ENCODE measurements around the gene TP63. TPM values are rescaled to one million over a fixed set of nuclear protein-coding genes. Genes with fewer than 3 reads are reported as not detected.

TP63 gene
- total and polyA plus RNA-seq, 2 donors (not counting 3 experiments of a cell fraction or from before 2014, with no cell fraction given), result not detected

GRCh38 chr3:189646853-189647542 is 15.8 kb downstream of the TP63 start:
- intact Hi-C loops (cut with micrococcal nuclease) (no loop called here), dilution Hi-C loops (cut with MboI; ENCODE audit: extremely low pct_ligation_motif_present, low sequenced_read_pairs) (no loop called here)
- Histone ChIP-seq H3K4me1 (ENCODE audit: control insufficient read depth, extremely low read depth, insufficient read depth, low read length) (no peaks in the 10 kb centered on the region), H3K9me1 (replicated peaks; ENCODE audit: control insufficient read depth, extremely low read depth, insufficient read depth, low read length) (no peaks in the 10 kb centered on the region), H3K27me3 (ENCODE audit: control insufficient read depth in 2 of 2, insufficient read depth in 2 of 2, low read length in 2 of 2) (no peaks in the 10 kb centered on the region), H3K36me3 (ENCODE audit: control insufficient read depth in 2 of 2, extremely low read depth in 1 of 2, insufficient read depth in 2 of 2, low read length in 2 of 2) (no peaks in the 10 kb centered on the region), H3K4me2 (ENCODE audit: insufficient read depth, low read length) (no peak overlapping the region), H2AFZ (ENCODE audit: low read depth, low read length) (no peak overlapping the region), H3K79me2 (ENCODE audit: control insufficient read depth, insufficient read depth, low read length) (no peaks in the 10 kb centered on the region), H4K20me1 (replicated peaks; ENCODE audit: control insufficient read depth, extremely low read depth, insufficient read depth, low read length) (no peaks in the 10 kb centered on the region), H3K9me3 (replicated peaks; ENCODE audit: control insufficient read depth, insufficient read depth, low read length) (no peaks in the 10 kb centered on the region), H3K4me3 (replicated peaks in 1 of 3; ENCODE audit: insufficient read depth in 1 of 3, low read depth in 1 of 3, low read length in 3 of 3) (no peak overlapping the region), H3K9ac (replicated peaks; ENCODE audit: extremely low read depth, insufficient read depth, low read length) (no peak overlapping the region), H3K27ac (ENCODE audit: insufficient read depth, low read depth, low read length) (no peak overlapping the region)
- DNase-seq (ENCODE audit: low read depth, low spot score) (no peak), FAIRE-seq (no peak)
- POLR2A ChIA-PET, result no interaction called here
- CTCF ChIA-PET, result interaction anchor here (1.7 kb wide), 1 partner anchor 302 kb away, joined by 11 read pairs; no protein-coding TSS in a partner anchor
- BruUV-seq (replicated peaks), result no TSS peak
- no peak for TF ChIP-seq FOS (IDR thresholded peaks at IDR 0.05; ENCODE audit: borderline replicate concordance, insufficient read depth, low read length)
- no peak for TF ChIP-seq POLR2AphosphoS5 (IDR thresholded peaks at IDR 0.05; ENCODE audit: insufficient read depth, low read depth, low read length)
- TF ChIP-seq POLR2A (IDR thresholded peaks at IDR 0.05; ENCODE audit: low read depth, low read length), result no peak
- no peak for TF ChIP-seq GATA2 (IDR thresholded peaks at IDR 0.05; ENCODE audit: insufficient read depth, insufficient read length, low read depth, low read length)
- TF ChIP-seq EZH2 (IDR thresholded peaks at IDR 0.05; ENCODE audit: borderline replicate concordance, low read depth, low read length, severe bottlenecking), result no peak
- TF ChIP-seq MYC (IDR thresholded peaks at IDR 0.05; ENCODE audit: low read depth, low read length), result no peak
- TF ChIP-seq, protein P1, sequence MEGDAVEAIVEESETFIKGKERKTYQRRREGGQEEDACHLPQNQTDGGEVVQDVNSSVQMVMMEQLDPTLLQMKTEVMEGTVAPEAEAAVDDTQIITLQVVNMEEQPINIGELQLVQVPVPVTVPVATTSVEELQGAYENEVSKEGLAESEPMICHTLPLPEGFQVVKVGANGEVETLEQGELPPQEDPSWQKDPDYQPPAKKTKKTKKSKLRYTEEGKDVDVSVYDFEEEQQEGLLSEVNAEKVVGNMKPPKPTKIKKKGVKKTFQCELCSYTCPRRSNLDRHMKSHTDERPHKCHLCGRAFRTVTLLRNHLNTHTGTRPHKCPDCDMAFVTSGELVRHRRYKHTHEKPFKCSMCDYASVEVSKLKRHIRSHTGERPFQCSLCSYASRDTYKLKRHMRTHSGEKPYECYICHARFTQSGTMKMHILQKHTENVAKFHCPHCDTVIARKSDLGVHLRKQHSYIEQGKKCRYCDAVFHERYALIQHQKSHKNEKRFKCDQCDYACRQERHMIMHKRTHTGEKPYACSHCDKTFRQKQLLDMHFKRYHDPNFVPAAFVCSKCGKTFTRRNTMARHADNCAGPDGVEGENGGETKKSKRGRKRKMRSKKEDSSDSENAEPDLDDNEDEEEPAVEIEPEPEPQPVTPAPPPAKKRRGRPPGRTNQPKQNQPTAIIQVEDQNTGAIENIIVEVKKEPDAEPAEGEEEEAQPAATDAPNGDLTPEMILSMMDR (IDR thresholded peaks at IDR 0.05; ENCODE audit: extremely low read depth in 1 of 2, insufficient read depth in 1 of 2, low read depth in 1 of 2, low read length in 2 of 2), result no peak
- TF ChIP-seq JUN (IDR thresholded peaks at IDR 0.05; ENCODE audit: borderline replicate concordance, insufficient read depth, insufficient read length, low read depth), result no peak
- TF ChIP-seq, protein P2, sequence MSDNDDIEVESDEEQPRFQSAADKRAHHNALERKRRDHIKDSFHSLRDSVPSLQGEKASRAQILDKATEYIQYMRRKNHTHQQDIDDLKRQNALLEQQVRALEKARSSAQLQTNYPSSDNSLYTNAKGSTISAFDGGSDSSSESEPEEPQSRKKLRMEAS (IDR thresholded peaks at IDR 0.05; ENCODE audit: insufficient read depth, insufficient read length), result no peak

All from endothelial cell of umbilical vein (primary cell).